CD4-positive, alpha-beta T cell treated with Interleukin-17A for 4 hours (primary cell): ENCODE results near the gene UPB1.
A peak's percentile ranks its signal among the peaks of the same experiment; 100 is the strongest.
"Not testable (repeated sequence)": the region's sequence is repeated elsewhere in the genome, so short reads cannot be mapped to it uniquely, and the experiment has no call there.

Experiments used
- DNase-seq: peaks from one replicate; pipeline ENCODE4 v3.0.0-alpha.2; 2020; ENCODE audit warnings: mixed read lengths

UPB1 gene

DNA sequence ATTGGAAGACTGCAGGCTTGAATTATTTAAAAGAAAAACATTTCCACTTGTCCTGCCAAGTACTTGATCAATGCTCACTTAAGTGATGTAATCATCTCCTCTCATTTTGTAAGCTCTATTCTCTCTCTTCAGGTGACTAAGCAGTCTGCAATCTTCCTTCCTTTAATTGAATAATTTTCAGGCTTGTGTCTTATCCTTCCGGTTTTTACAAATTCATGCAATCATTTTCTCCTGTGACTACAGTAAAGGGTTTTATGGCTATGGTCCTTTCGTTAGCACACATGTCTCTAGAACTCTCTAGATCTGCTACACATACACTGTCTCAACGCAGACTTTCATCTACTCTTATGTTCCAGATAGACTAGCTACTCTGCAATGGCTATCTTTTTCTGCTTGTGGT is 12.6 kb upstream of the UPB1 start:
- no peak for DNase-seq

DNA sequence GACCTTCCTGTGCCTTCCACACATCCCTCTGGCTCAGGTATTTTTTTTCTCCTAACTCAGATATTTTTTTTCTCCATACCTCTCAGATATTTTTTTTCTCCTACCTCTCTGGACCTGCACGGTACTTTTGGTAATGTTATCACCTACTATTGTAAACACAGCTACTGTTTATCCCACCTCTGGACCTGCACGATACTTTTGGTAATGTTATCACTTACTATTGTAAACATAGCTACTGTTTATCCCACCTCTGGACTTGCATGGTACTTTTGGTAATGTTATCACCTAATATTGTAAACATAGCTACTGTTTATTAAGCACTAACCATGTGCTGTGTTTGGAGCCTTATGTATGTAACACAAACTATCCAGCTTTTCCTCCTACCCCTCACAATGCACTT is 12.1 kb upstream of the UPB1 start:
- DNase-seq = no peak

DNA sequence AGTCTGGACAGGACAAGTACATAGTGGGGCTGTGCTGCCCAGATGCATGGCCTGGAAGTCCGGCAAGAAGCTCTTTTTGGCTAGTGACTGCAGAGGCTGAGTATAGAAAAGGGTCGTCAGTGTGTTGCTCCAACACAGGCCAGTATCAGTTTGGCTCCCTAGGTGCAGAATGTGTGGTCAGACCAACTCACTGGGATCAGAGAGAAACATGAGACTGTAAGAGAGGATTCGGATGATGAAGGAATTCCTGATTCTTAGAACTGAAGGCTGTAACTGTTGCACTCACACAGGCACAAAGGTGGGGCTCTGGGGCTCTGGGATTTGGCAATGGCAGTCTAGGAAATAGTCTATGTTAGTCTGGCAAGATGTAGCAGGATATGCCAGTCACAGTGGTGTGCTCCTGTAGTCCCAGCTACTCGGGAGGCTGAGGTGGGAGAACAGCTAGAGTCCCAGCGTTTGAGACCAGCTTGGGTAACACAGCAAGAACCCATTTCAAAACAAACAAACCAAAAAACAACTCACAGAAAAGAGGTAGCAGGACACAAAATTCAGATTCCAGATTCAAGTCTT is 11.1 kb upstream of the UPB1 start:
- DNase-seq = no peak

DNA sequence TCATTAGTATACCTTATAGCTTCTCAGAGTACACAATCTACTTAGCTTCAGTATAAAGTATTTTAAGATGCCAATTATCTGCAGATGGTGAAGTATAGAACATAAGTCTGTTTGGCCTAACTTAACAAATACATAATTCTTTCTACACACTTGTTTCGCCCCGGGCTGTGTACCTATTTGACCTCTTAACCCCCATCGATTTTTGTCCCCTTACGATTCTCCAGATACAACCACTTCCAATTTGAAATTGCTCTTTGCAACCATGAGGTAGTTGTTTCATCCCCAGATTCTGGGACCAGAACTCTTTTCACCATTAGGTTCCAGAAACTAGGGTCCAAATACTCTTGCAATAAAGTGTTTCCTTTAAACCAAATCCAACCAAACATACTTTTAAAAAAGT is 10.0 kb upstream of the UPB1 start:
- DNase-seq = no peak

DNA sequence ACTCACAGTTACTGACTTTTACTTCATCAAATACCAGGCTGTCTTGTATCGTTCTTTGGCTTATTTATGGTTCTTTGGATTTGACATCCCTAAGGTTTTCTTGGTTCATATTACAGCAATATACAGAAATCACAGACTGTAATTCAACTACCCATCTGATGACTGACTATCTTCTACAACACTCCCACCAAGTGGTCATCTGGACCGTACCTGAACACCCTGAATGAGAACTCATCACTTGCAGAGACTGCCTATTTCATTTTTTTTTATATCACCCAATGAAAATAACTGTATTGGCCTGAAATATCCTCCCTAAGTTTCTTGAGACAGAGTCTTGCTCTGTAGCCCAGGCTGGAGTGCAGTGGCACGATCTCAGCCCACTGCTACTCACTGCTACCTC is 9.5 kb upstream of the UPB1 start:
- DNase-seq = peak; percentile 30

DNA sequence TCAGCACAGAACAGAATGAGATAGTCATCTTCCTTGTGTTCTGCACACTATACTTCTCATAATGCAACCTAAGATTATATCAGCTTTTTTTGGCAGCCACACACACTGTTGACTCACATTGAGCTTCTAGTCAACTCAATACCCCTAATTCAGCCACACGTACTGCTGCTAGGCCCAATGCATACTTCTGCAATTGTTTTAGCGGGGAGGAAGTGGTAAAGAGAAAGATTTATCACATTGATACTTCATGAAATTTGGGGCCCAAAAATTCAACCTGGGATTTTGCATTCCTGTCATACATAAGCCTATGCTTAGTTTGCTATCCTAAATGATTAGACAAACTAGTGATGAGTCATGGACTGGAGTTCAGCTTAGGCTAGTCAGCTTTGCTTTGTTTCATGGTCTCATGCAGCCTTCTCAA is 8.6 kb upstream of the UPB1 start:
- no peak for DNase-seq

DNA sequence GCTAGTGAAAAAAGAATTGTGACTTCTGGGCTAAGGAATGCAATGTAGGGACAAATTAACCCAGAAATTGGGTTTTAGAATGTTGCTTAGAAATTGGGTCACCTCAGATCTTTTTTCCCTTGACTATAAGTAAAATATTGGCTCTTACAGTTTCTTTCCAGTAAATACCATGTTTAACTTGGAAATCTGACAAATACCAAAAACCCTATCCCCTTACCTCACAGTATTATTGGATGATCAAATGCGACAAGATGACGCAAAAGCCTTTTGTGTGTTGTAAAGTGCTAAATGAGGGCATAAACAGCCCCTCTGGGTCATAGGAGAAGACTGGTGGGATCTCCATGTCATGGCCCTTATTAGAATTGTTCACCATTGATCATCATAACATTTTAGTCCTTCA is 6.1 kb upstream of the UPB1 start:
- DNase-seq = no peak

DNA sequence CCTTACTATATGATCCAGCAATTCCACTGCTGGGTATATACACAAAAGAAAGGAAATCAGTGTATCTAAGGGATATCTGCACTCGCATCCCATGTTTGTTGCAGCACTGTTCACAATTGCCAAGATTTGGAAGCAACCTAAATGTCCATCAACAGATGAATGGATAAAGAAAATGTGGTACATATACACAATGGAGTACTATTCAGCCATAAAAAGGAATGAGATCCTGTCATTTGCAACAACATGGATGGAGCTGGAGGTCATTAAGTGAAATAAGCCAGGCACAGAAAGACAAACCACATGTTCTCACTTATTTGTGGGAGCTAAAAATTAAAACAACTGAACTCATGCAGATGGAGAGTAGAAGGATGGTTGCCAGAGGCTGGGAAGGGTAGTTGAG is 5.7 kb upstream of the UPB1 start:
- not testable (repeated sequence) for DNase-seq

DNA sequence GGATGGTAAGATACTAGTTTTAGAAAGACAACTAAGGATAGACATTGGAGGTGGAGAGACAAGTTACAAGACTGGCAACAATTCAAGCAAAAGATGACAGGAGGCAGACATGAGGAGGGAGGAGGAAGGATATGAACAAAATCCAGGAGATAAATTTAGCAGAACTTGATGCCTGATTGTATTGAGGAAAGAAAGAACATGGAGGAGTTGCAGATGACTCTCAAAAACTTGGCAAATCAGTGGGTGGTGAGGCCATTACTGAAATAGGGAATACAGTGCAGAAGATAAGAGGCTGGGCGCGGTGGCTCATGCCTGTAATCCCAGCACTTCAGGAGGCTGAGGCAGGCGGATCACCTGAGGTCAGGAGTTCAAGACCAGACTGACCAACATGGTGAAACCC is 2.7 kb upstream of the UPB1 start:
- DNase-seq = no peak

DNA sequence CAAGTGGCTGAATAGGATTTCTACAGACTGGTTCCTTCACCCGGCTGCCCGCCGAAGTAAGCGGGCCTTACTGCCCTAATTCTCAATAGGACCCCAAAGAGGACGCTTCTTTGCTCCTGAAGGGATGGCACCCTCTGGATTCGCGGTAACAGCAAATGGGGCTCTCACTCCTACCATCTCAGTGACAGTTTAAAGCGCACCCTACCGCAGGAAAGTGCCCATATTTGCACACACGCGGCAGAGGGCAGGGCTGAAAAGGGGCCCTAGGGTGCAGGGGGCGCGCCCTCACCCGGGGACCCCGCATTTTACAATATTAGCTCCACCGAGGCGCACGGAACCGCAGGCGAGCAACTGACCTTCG is 985 bp upstream of the UPB1 start:
- no peak for DNase-seq

DNA sequence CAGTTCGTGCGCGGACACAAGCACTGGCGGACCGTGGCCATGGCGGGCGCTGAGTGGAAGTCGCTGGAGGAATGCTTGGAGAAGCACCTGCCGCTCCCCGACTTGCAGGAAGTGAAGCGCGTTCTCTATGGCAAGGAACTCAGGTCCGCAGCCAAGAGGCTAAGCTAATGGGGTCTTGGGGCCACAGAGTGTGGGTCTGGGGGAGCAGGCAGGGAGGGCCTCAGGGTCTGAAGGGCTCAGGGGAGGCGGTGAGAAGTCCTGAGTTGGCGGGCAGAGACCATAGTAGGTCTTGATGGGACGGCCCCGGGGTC is 188 bp downstream of the UPB1 start:
- no peak for DNase-seq

DNA sequence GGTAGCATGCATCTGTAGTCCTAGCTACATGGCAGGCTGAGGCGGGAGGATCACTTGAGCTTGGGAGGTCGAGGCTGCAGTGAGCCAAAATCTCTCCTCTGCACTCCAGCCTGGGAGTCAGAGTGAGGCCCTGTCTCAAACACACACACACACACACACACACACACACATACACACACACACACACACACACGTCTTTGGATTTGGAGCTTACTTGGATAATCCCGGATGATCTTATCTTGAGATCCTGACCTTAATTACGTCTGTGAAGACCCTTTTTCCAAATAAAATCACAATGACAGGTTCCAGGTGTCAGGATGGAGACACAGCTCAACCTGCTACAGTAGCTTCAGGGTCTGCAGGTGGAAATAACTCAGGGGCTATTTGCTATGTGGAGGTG is 1.1 kb downstream of the UPB1 start:
- no peak for DNase-seq

DNA sequence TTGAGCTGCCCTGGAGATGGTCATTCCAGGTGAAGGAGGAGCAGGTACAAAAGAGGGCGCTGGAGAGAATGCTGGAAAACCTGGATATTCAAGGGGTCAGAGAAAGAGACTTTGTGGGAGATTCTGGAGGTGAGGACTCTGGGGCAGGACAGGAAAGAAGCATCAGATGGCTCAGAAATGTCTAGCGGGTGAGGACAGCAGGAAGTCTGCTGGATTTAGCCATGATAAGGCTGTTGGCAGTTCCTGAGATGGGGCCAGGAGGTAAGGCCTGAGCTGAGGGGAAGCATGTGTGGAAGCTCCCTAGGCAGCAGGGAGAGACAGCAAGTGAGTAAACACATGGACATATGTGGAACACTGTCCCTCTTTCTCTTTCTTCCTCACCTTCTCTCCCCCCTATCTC is 1.5 kb downstream of the UPB1 start:
- DNase-seq = no peak

DNA sequence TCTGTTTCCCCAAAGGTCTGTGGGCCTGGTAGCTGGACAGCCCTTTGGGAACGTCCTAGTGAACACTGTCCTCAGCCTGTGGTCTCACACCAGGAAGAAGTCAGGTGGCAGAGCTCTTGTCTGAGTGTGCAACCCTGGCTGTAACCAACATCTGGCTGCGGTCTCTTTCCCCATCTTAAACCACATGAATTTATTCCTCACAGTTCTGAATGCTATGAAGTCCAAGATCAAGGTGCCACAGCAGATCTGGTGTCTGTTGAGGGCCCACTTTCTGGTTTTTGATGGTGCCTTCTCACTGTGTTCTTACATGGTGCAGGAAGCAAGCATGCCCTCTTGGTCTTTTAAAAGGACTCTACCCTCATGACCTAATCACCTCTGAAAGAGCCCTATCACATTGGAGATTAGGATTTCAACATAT is 2.7 kb downstream of the UPB1 start:
- no peak for DNase-seq

DNA sequence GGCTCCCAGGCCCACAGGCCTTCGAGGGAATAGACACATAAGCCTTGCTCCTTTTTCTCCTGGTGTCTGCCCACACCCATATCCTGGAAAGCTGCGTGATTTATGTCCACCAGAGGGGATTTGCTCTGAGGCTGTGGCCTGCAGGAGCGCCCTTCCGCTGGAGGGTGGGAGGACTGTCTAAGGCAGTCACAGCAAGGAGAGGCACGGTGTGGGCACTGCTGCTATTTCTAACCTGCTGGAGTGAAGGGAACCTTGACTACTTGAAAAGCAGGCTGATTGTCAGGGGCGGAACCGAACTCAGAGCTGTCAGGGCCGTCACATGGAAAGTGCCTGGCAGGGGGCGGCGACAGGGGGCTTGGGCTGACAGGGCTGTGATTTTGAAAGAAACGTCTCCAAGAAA is 3.7 kb downstream of the UPB1 start:
- no peak for DNase-seq

DNA sequence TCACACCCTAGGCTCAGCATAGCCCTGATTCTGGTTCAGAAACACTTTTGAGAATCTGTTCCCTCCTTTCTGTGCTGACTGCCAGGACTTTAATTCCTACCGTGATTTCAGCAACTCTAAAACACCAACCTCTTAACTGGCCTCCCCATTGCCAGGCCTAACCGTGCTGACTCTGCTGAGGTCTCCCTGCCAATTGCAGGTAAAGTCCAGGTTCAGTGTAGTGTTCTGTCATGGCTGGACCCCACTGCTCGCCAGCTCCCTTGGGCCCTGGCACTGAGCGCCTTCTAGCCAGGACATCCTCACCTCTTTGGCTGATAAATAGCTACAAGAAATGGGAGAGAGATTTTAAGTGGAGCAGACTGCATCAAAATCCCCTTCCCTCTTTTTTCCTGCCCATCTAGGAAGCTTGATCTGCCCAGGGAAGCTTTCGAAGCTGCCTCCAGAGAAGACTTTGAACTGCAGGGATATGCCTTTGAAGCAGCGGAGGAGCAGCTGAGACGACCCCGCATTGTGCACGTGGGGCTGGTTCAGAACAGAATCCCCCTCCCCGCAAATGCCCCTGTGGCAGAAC is 4.7 kb downstream of the UPB1 start:
- no peak for DNase-seq

DNA sequence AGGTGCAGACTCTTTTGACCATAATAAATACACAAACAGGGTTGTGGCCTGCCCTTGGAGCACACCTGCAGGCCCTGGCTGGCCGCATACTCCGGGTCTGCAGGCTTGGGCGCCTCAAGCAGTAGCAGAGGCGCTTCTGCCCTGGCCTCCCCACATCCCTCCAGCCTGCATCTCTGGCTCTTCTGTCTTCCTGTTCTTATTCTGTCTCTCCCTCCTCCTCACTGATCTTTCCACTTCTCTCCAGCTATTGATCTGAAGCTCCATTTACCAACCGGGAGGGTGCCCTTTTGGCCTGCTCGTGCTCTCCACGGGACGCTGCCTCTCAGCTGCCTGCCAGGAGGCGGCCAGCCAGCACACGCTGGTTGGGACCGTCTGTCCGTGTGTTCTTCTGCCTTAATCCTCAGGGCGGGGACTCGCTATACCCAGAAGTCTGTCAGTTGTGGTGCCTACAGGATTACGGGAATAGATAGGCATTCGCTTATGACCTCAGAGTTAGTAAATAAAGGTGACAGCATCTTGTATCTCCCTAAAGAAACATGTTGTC is 5.2 kb downstream of the UPB1 start:
- no peak for DNase-seq

DNA sequence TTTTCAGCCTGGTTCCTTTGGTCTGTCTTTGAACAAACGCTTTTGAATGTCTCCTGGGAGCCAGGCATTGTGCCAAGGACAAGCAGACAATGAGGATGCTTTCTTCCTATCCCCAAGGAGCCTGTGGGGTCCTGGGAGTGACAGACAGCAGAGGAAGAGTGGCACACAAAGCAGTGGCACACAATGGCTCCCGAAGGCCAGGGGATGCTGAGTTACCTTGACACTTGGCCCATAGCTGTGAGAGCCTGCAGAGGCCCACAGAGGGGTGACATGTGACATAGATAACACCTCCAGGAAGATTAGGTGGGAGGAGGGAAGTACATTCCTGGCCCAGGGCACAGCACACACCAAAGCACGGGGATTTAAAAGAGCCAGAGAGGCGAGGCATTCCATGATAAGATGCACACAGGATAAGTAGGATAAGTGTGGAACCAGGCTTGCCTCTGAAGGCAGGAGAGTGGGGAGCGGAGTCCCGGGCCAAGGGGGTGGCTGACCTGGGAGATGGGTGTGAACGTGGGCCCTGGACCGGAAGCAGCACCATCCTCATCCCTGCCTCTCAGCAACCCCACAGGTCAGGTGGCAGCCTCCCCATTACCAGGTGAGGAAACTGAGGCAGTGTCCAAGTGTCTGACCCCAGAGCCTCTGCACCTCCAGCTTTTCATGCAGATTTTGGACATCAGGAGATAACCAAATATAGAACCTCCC is 6.3 kb downstream of the UPB1 start:
- DNase-seq = no peak

DNA sequence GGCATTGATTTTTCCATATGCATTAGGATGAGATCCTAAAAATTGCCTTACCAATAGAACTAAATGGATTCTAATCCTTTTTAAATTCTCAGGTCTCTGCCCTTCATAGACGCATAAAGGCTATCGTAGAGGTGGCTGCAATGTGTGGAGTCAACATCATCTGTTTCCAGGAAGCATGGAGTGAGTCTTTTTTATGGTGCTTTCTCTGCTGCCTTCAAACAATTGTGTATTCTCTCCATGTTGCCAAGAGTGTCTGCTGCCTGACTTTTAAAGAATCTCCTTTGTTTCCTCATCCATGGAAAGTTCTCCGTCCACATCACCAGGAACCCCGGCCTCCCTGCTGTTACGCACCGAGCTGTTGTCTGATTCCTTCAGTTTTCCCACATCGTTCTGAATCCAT is 6.9 kb downstream of the UPB1 start:
- DNase-seq = no peak

DNA sequence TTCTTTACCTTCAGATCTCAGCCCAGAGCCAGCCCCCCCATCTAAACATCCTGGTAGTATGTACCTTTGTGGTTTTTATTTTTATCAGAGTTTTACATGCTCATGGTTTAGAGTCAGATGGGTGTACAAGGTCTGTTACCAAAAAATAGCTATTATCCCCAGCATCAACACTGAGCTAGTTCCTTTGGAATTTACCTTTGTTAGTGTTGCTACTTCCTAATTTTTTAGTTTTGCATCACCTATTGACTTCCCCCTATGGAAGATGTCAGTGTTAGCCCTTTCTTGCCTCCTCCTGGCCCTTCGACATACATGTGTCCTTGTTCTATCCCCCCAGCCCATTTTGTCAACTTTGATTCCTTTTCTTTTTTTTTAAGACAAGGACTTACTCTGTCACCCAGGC is 7.4 kb downstream of the UPB1 start:
- DNase-seq = no peak

DNA sequence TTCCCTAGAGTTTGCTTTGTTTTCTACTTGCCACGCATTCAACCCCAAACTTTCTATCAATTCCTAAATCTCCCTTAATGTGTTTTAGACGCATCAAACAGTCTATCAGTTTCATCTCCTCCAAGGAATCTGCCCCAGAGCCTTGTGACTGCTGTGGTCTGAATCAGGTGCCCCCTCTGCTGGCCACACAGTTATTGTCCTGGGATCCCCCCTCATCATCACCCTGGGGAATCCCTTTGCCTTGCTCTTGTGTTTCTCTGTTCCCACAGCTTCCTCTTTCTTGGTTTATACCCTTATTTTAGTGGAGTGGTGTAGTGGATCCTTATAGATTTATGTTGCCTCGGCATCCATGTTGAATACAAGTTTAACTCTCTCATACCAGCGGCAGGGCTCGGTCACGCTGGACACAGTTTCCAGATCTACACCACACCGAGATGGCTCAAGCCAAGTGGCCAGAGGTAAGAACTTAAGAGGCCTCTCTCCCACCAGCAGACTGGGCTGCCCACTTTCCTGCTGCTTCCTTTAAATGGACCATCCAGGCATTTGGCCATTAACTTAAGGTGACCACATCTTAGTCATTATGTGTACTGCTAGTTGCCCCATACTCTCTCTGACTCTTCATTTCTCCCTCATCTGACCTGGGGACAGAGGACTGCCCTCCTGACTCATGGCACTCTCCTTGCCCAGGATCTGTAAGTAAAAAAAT is 8.2 kb downstream of the UPB1 start:
- peak; percentile 75 for DNase-seq

DNA sequence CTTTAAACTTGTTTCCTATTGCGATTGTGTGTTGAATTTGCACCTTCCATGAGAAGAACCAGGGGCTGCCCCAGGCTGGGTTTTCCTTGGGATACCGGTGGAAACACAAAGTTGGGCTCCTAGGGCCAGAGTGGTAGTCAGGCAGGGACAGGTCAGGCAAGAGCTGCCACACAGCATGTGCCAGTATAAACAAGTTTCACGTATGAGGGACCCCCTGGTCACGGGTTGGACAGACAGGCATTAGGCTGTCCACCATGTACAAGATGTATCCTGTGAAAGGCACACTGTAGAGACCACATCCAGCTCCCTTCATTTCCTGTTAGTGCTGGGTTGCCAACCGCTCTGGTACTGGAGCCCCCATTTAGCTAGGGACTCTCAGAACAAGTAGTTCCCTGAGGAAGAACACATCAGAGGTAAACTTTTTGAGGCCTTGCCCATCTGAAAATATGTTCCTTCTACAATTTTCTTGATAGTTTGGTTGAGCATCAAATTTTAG is 8.8 kb downstream of the UPB1 start:
- no peak for DNase-seq

DNA sequence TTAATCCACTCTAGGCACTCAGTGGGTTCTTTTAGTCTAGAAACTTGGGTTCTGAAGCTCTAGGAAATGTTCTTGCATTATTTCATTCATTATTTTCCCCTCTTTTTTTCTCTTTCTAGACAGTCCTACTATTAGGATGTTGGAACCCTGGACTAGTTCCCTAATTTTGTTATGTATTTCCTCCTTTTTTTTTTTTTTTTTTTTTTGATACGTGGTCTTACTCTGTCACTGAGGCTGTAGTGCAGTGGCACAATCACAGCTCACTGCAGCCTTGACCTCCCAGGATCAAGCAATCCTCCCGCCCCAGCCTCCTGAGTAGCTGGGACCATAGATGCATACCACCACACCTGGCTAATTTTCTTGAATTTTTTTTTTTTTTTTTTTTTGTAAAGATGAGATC is 9.4 kb downstream of the UPB1 start:
- no peak for DNase-seq
